Measurements from ENCODE around the gene VPS35.

GRCh38 chr16:46730801-46731690, 42.1 kb upstream of the VPS35 start:
- TF ChIP-seq POLR2A (IDR thresholded peaks at IDR 0.05; ENCODE audit: low read depth, low read length) (no peak), POLR2AphosphoS5 (IDR thresholded peaks at IDR 0.05; ENCODE audit: low read depth, low read length) (no peak), SPI1 (IDR thresholded peaks at IDR 0.05; ENCODE audit: low read depth, low read length) (no peak), TAF1 (IDR thresholded peaks at IDR 0.05; ENCODE audit: low read depth, low read length) (no peak), POU2F2 (IDR thresholded peaks at IDR 0.05; ENCODE audit: low read depth, low read length) (no peak), PAX5 (IDR thresholded peaks at IDR 0.05; ENCODE audit: insufficient read depth, low read length, severe bottlenecking) (no peak)
